ENCODE measurements around the gene ROBO2.

GRCh38 chr3:77381431-77381830 lies 341.5 kb downstream of the ROBO2 start:
- no peak for TF ChIP-seq POLR2AphosphoS5 (IDR thresholded peaks at IDR 0.05)
- no peak for TF ChIP-seq EP300 (IDR thresholded peaks at IDR 0.05)
- TF ChIP-seq, protein P1, sequence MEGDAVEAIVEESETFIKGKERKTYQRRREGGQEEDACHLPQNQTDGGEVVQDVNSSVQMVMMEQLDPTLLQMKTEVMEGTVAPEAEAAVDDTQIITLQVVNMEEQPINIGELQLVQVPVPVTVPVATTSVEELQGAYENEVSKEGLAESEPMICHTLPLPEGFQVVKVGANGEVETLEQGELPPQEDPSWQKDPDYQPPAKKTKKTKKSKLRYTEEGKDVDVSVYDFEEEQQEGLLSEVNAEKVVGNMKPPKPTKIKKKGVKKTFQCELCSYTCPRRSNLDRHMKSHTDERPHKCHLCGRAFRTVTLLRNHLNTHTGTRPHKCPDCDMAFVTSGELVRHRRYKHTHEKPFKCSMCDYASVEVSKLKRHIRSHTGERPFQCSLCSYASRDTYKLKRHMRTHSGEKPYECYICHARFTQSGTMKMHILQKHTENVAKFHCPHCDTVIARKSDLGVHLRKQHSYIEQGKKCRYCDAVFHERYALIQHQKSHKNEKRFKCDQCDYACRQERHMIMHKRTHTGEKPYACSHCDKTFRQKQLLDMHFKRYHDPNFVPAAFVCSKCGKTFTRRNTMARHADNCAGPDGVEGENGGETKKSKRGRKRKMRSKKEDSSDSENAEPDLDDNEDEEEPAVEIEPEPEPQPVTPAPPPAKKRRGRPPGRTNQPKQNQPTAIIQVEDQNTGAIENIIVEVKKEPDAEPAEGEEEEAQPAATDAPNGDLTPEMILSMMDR (IDR thresholded peaks at IDR 0.05): no peak
